ENCODE results near the gene ZBTB32. TPM values are rescaled to one million over a fixed set of nuclear protein-coding genes. Genes with fewer than 3 reads are reported as not detected.
A peak's percentile ranks its signal among the peaks of the same experiment; 100 is the strongest.

Gene ZBTB32
- total RNA-seq, 1 donor from 2014 or later = not detected

GRCh38 chr19:35693835-35694599 is 10.3 kb upstream of the ZBTB32 start:
- Mint-ChIP-seq H3K27me3 (ENCODE audit: unreplicated experiment) (no peaks in the 10 kb centered on the region), H3K4me1 (ENCODE audit: low read depth, unreplicated experiment) (no peaks in the 10 kb centered on the region), H3K9me3 (ENCODE audit: unreplicated experiment) (no peaks in the 10 kb centered on the region), H3K4me3 (ENCODE audit: unreplicated experiment) (no peak overlapping the region), H3K27ac (ENCODE audit: unreplicated experiment) (no peak overlapping the region), H3K36me3 (ENCODE audit: unreplicated experiment) (no peaks in the 10 kb centered on the region)
- peak; percentile 88 for DNase-seq
- TF ChIP-seq CTCF (IDR thresholded peaks at IDR 0.05; ENCODE audit: partially characterized antibody, unreplicated experiment) = peak; percentile 84

DNA sequence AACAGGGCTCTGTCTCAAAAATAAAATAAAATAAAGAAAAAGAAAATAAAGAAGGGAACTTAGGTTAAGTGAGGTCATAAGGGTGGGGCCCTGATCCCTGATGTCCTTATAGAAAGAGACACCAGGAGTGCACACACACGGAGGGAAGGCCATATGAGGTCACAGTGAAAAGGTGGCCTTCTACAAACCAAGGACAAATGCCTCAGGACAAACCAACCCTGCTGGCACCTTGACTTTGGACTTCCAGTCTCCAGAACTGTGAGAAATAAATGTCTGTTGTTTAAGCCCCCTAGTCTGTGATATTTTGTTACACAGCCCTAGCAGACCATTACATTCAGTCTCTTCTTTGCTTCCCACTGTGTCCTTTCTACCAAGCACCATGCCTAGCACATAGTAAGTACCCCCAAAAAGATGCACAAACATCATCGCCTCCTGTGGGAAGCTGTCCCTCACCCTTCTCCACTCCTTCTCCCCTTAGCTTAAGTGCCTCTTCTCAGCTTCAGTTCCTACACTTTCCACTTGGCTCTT is 8.4 kb upstream of the ZBTB32 start:
- TF ChIP-seq CTCF (IDR thresholded peaks at IDR 0.05; ENCODE audit: partially characterized antibody, unreplicated experiment) = no peak
- no peaks in the 10 kb centered on the region for H3K4me1 Mint-ChIP-seq (ENCODE audit: low read depth, unreplicated experiment)
- H3K36me3 Mint-ChIP-seq (ENCODE audit: unreplicated experiment) = no peaks in the 10 kb centered on the region
- H3K4me3 Mint-ChIP-seq (ENCODE audit: unreplicated experiment) = no peak overlapping the region
- H3K9me3 Mint-ChIP-seq (ENCODE audit: unreplicated experiment) = no peaks in the 10 kb centered on the region
- no peak for DNase-seq
- H3K27ac Mint-ChIP-seq (ENCODE audit: unreplicated experiment) = no peak overlapping the region
- no peaks in the 10 kb centered on the region for H3K27me3 Mint-ChIP-seq (ENCODE audit: unreplicated experiment)

DNA sequence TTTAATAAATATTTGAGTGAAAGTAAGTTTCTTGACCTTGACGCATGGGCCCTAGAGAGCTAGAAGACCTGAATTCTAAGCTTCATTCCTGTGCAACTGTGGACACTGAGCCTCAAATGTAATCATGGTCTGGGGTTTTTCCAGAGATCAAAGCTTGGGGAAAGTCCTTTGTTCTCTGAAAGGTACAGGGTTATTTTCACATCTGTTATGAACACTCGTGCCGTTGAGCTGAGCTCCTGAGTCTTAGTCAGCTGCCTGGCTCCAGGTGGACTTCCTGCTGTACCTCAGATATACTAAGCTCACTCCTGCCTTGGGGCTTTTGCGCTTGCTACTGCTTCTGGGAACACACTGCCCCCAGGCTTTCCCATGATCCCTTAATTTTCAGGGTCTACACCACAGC is 7.5 kb upstream of the ZBTB32 start:
- Mint-ChIP-seq H3K4me3 (ENCODE audit: unreplicated experiment) (no peak overlapping the region), H3K27ac (ENCODE audit: unreplicated experiment) (no peak overlapping the region), H3K36me3 (ENCODE audit: unreplicated experiment) (no peaks in the 10 kb centered on the region), H3K9me3 (ENCODE audit: unreplicated experiment) (no peaks in the 10 kb centered on the region), H3K4me1 (ENCODE audit: low read depth, unreplicated experiment) (no peaks in the 10 kb centered on the region), H3K27me3 (ENCODE audit: unreplicated experiment) (no peaks in the 10 kb centered on the region)
- DNase-seq = no peak
- no peak for TF ChIP-seq CTCF (IDR thresholded peaks at IDR 0.05; ENCODE audit: partially characterized antibody, unreplicated experiment)

GRCh38 chr19:35702223-35703012 is 1.9 kb upstream of the ZBTB32 start:
- DNase-seq = peak; percentile 91
- H3K4me3 Mint-ChIP-seq (ENCODE audit: unreplicated experiment) = peak overlapping the region; percentile 100
- H3K27me3 Mint-ChIP-seq (ENCODE audit: unreplicated experiment) = peaks cover 4% of the 10 kb centered on the region
- H3K4me1 Mint-ChIP-seq (ENCODE audit: low read depth, unreplicated experiment) = no peaks in the 10 kb centered on the region
- peaks cover 2% of the 10 kb centered on the region for H3K9me3 Mint-ChIP-seq (ENCODE audit: unreplicated experiment)
- H3K36me3 Mint-ChIP-seq (ENCODE audit: unreplicated experiment) = no peaks in the 10 kb centered on the region
- H3K27ac Mint-ChIP-seq (ENCODE audit: unreplicated experiment) = peak overlapping the region; percentile 93
- TF ChIP-seq CTCF (IDR thresholded peaks at IDR 0.05; ENCODE audit: partially characterized antibody, unreplicated experiment) = no peak

All from glutamatergic neuron (in vitro differentiated cells).